Left ventricle myocardium inferior (tissue), 1 donor: ENCODE results near the gene ALMS1. TPM values are rescaled to one million over a fixed set of nuclear protein-coding genes. Genes with fewer than 3 reads are reported as not detected.
"Not testable (repeated sequence)": the region's sequence is repeated elsewhere in the genome, so short reads cannot be mapped to it uniquely, and the experiment has no call there.

Source experiments
- DNase-seq: peaks from one replicate; pipeline ENCODE4 v3.0.0-alpha.2; 2020
- H3K27ac ChIP-seq: fragments of 200-600 bp; replicated peaks from 2 replicates; pipeline ENCODE4 v1.8.0; 2021
- H3K27me3 ChIP-seq: fragments of 200-600 bp; 2 replicates; pipeline ENCODE4 v1.8.0; 2021; ENCODE audit warnings: low read depth
- H3K36me3 ChIP-seq: fragments of 200-600 bp; 2 replicates; pipeline ENCODE4 v1.8.0; 2021
- H3K4me1 ChIP-seq: fragments of 200-600 bp; 2 replicates; pipeline ENCODE4 v1.8.0; 2021
- H3K4me3 ChIP-seq: fragments of 200-600 bp; 2 replicates; pipeline ENCODE4 v1.8.0; 2021; ENCODE audit warnings: mild to moderate bottlenecking, moderate library complexity
- H3K9me3 ChIP-seq: fragments of 200-600 bp; replicated peaks from 2 replicates; pipeline ENCODE4 v1.8.0; 2021
- intact Hi-C: fragments of 100-400 bp; cut with micrococcal nuclease; formaldehyde crosslinking; loops from one replicate; pipeline ENCODE4 v1.11.0; 2022
- total RNA-seq: library from RNA; stranded (reverse); fragmentation: NEBNext Ultra II Directional; extraction: Animal tissue kit (Norgen Biotek cat#: 25700); gene quantifications from one replicate; pipeline ENCODE4 v1.2.1, GENCODE V29; 2021
- TF ChIP-seq, protein P1 (sequence below): fragments of 200-600 bp; IDR thresholded peaks from 2 replicates; pipeline ENCODE4 v1.8.0; 2021; ENCODE audit warnings: antibody characterized with exemption, mild to moderate bottlenecking, borderline replicate concordance
- donor health status: DM: no; HTN: yes; CAD: no; lungs with severe emphysema.

Gene ALMS1
- total RNA-seq, 1 donor from 2014 or later, result 7.7 TPM

DNA sequence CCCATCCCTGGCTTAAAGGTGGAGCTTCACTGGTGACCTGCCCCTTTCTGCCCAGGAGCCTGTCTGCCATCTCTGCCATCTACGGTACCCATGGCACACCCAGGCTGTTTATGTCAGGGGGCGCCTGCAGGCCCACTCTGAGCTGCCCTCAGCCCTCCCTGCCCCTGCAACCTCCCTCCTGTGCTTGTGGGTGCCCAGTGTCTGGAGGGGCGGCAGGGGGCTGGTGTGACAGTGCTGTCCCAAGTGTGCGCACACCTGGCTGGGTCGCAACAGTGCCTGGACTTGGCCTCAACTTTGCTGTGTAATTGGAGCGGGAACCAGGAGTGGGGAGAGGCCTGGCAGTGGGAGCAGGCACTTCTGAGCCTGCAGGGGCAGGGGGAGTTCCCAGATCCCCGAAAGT lies 102.4 kb downstream of the ALMS1 start:
- intact Hi-C loops, result no loop called here

DNA sequence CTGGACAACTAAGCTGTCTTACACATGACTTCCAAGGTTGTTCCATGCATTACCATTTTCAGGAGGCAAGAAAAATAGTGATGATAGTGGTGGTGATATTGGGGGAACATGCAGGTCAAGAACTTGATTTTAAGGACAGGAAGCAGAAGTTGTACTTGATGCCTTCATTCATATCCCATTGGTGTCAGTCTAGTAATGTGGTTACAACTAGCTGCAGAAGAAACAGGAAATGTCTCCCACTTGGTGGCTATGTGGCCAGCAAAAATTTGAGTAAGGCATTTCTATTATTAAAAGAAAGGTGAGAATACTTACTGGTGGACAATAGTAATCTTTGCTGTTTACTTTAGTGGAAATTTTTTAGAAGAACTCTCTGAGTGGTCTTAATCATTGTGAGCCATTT lies 103.4 kb downstream of the ALMS1 start:
- no peak overlapping the region for H3K4me3 ChIP-seq
- H3K27me3 ChIP-seq, result no peaks in the 10 kb centered on the region
- intact Hi-C loops, result no loop called here
- H3K4me1 ChIP-seq, result no peaks in the 10 kb centered on the region
- H3K36me3 ChIP-seq, result peaks cover 46% of the 10 kb centered on the region
- H3K27ac ChIP-seq, result no peak overlapping the region
- TF ChIP-seq, protein P1, sequence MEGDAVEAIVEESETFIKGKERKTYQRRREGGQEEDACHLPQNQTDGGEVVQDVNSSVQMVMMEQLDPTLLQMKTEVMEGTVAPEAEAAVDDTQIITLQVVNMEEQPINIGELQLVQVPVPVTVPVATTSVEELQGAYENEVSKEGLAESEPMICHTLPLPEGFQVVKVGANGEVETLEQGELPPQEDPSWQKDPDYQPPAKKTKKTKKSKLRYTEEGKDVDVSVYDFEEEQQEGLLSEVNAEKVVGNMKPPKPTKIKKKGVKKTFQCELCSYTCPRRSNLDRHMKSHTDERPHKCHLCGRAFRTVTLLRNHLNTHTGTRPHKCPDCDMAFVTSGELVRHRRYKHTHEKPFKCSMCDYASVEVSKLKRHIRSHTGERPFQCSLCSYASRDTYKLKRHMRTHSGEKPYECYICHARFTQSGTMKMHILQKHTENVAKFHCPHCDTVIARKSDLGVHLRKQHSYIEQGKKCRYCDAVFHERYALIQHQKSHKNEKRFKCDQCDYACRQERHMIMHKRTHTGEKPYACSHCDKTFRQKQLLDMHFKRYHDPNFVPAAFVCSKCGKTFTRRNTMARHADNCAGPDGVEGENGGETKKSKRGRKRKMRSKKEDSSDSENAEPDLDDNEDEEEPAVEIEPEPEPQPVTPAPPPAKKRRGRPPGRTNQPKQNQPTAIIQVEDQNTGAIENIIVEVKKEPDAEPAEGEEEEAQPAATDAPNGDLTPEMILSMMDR, result no peak
- H3K9me3 ChIP-seq, result no peaks in the 10 kb centered on the region
- no peak for DNase-seq

More for the DNA sequence above, 102.4 kb downstream of the ALMS1 start:
- Histone ChIP-seq H3K4me3 (no peak overlapping the region), H3K9me3 (no peaks in the 10 kb centered on the region), H3K27me3 (no peaks in the 10 kb centered on the region), H3K27ac (no peak overlapping the region), H3K4me1 (no peaks in the 10 kb centered on the region), H3K36me3 (peaks cover 46% of the 10 kb centered on the region)
- TF ChIP-seq, protein P1, result no peak
- no peak for DNase-seq

DNA sequence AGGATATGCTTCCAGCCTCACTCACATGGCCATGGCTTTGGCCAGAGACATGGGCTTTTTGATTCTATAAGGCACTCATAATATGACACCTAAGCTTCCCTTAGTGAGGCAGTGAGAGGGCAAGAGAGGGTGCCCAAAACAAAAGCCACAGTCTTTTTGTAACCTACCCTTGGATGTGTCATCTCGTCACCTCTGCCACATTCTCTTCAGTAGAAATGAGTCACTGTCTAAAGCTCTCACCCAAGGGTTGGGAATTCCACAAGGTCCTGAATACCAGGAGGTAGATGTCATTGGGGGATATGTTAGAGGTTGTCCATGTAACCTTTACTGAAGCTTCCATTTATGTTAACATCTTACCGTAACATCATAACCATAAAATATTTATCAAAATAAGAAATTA lies 108.4 kb downstream of the ALMS1 start:
- no peaks in the 10 kb centered on the region for H3K27me3 ChIP-seq
- no peak overlapping the region for H3K4me3 ChIP-seq
- no peak for DNase-seq
- no peaks in the 10 kb centered on the region for H3K9me3 ChIP-seq
- H3K36me3 ChIP-seq, result peaks cover 28% of the 10 kb centered on the region
- H3K4me1 ChIP-seq, result no peaks in the 10 kb centered on the region
- intact Hi-C loops, result no loop called here
- H3K27ac ChIP-seq, result no peak overlapping the region
- TF ChIP-seq, protein P1, result no peak

DNA sequence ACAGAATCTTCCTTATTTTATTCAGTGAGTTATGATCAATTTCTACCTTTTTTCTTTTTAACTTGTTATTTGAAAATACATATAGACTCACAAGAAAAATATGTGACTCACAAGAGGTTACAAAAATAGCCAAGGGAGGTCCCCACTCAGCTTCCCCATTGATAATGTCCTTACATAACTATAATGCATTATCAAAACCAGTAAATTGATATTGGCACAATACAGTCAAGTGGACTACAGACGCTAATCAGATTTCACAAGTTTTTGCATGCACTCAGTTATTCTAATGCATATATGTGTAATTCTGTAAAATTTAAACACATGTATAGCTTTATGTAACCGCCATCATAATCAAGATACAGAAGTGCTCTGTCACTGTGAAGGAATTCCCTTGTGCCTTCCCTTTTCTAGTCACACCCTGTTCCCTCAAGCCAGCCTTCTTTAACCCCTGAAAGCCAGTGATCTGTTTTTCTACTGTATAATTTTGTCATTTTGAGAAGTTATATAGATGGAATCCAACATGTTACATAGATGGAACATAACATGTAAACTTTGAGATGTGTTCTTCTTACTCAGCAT lies 118.4 kb downstream of the ALMS1 start:
- intact Hi-C loops, result no loop called here
- no peak for DNase-seq
- no peaks in the 10 kb centered on the region for H3K27me3 ChIP-seq
- peaks cover 6% of the 10 kb centered on the region for H3K36me3 ChIP-seq
- no peak overlapping the region for H3K27ac ChIP-seq
- TF ChIP-seq, protein P1, result no peak
- H3K4me3 ChIP-seq, result no peak overlapping the region
- H3K4me1 ChIP-seq, result no peaks in the 10 kb centered on the region
- peaks cover 34% of the 10 kb centered on the region for H3K9me3 ChIP-seq

DNA sequence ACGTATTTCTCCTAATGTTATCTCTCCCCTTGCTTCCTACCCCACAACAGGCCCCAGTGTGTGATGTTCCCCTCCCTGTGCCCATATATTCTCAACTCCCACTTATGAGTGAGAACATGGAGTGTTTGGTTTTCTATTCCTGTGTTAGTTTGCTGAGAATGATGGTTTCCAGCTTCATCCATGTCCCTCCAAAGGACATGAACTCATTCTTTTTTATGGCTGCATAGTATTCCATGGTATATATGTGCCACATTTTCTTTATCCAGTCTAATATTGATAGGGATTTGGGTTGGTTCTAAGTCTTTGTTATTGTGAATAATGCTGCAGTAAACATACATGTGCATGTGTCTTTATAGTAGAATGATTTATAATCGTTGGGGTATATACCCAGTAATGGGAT lies 119.2 kb downstream of the ALMS1 start:
- intact Hi-C loops, H3K27me3 ChIP-seq, H3K36me3 ChIP-seq, H3K4me3 ChIP-seq, H3K4me1 ChIP-seq, H3K27ac ChIP-seq, DNase-seq: not testable (repeated sequence)
- peaks cover 38% of the 10 kb centered on the region for H3K9me3 ChIP-seq

DNA sequence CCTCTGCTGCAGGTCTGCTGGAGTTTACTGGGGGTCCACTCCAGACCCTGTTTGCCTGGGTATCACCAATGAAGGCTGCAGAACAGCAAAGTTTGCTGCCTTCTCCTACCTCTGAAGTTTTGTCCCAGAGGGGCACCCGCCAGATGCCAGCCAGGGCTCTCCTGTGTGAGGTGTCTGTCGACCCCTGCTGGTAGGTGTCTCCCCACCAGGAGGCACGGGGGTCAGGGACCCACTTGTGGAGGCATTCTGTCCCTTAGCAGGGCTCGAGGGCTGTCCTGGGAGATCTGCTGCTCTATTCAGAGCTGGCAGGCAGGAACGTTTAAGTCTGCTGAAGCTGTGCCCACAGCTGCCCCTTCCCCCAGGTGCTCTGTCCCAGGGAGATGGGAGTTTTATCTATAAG lies 124.8 kb downstream of the ALMS1 start:
- H3K4me1 ChIP-seq, DNase-seq, H3K27me3 ChIP-seq, H3K4me3 ChIP-seq, H3K27ac ChIP-seq, intact Hi-C loops: not testable (repeated sequence)
- peaks cover 24% of the 10 kb centered on the region for H3K36me3 ChIP-seq
- H3K9me3 ChIP-seq, result peaks cover 57% of the 10 kb centered on the region
